HepG2 (cell line): Measurements from ENCODE around the gene ZNHIT1. TPM values are rescaled to one million over a fixed set of nuclear protein-coding genes. Genes with fewer than 3 reads are reported as not detected.

ENCODE experiments used
- ELF4 ChIP-seq: sonication (generic); formaldehyde crosslinking; IDR thresholded peaks from 2 replicates; pipeline ENCODE4 v1.5.0; 2020; ENCODE audit warnings: missing genetic modification reagents, mild to moderate bottlenecking, moderate library complexity, borderline replicate concordance
- ISX ChIP-seq: sonication (generic); formaldehyde crosslinking; conservative IDR thresholded peaks from 2 replicates; pipeline ENCODE4 v1.5.0; 2020; ENCODE audit warnings: missing genetic modification reagents
- MATR3 ChIP-seq: sonication (generic); formaldehyde crosslinking; IDR thresholded peaks from 2 replicates; pipeline ENCODE4 v1.4.0; 2020; ENCODE audit warnings: missing genetic modification reagents
- SOX13 ChIP-seq, 3 experiments: fragments of 450-650 bp in 1 of 3; sonication (generic) in 1 of 3; formaldehyde crosslinking in 1 of 3; IDR thresholded peaks in 2 of 3; conservative IDR thresholded peaks in 1 of 3; 2 replicates each; pipeline versions ENCODE4 v1.5.0 to v1.6.1; 2016 to 2020; ENCODE audit warnings: antibody characterized with exemption in 1 of 3, mild to moderate bottlenecking in 1 of 3, missing compliant biosample characterization in 1 of 3, missing genetic modification reagents in 1 of 3, moderate library complexity in 1 of 3
- ZBTB44 ChIP-seq: sonication (generic); formaldehyde crosslinking; IDR thresholded peaks from 2 replicates; pipeline ENCODE4 v1.4.0; 2020; ENCODE audit warnings: missing genetic modification reagents
- ZFY ChIP-seq: sonication (generic); formaldehyde crosslinking; IDR thresholded peaks from 2 replicates; pipeline ENCODE4 v1.4.0; 2020; ENCODE audit warnings: missing genetic modification reagents
- ZNF225 ChIP-seq: sonication (generic); formaldehyde crosslinking; IDR thresholded peaks from 2 replicates; pipeline ENCODE4 v1.4.0; 2020; ENCODE audit warnings: mild to moderate bottlenecking, missing genetic modification reagents
- polyA plus RNA-seq, 8 experiments: library from polyadenylated mRNA; depleted of rRNA in 3 of 8; stranded (reverse) in 7 of 8; unstranded in 1 of 8; fragments of >200 nt; fragmentation: Illumina TruSeq in 4 of 8; extraction: Trizol in 4 of 8; gene quantifications; 2 replicates each; pipeline versions ENCODE4 v1.2.1 to v1.2.3, GENCODE V29; 2011 to 2016; ENCODE audit warnings: low read depth in 4 of 8, missing spikeins in 1 of 8, mixed read lengths in 1 of 8; ENCODE audit not compliant: insufficient read depth in 1 of 8
- total RNA-seq, 5 experiments: library from RNA; depleted of rRNA; stranded (reverse); fragments of >200 nt; fragmentation: Illumina TruSeq; extraction: Trizol; gene quantifications; 2 replicates each; pipeline ENCODE4 v1.2.3, GENCODE V29; 2016; ENCODE audit warnings: low read depth in 1 of 5
- TF ChIP-seq, protein P1 (sequence below): sonication (generic); formaldehyde crosslinking; IDR thresholded peaks from 2 replicates; pipeline ENCODE4 v1.4.0; 2020; ENCODE audit warnings: missing genetic modification reagents
- TF ChIP-seq, protein P2 (sequence below): sonication (generic); formaldehyde crosslinking; IDR thresholded peaks from 2 replicates; pipeline ENCODE4 v1.5.0; 2020; ENCODE audit warnings: mild to moderate bottlenecking, missing genetic modification reagents, borderline replicate concordance
- TF ChIP-seq, protein P3 (sequence below): IDR thresholded peaks from 2 replicates; pipeline ENCODE4 v1.6.1; 2016

The ZNHIT1 gene
- total and polyA plus RNA-seq, 2 of the 13 experiments (the other 11 are each of a cell fraction or from before 2014, with no cell fraction given) = 32.5 to 64.5 TPM

- TF ChIP-seq, protein P1, sequence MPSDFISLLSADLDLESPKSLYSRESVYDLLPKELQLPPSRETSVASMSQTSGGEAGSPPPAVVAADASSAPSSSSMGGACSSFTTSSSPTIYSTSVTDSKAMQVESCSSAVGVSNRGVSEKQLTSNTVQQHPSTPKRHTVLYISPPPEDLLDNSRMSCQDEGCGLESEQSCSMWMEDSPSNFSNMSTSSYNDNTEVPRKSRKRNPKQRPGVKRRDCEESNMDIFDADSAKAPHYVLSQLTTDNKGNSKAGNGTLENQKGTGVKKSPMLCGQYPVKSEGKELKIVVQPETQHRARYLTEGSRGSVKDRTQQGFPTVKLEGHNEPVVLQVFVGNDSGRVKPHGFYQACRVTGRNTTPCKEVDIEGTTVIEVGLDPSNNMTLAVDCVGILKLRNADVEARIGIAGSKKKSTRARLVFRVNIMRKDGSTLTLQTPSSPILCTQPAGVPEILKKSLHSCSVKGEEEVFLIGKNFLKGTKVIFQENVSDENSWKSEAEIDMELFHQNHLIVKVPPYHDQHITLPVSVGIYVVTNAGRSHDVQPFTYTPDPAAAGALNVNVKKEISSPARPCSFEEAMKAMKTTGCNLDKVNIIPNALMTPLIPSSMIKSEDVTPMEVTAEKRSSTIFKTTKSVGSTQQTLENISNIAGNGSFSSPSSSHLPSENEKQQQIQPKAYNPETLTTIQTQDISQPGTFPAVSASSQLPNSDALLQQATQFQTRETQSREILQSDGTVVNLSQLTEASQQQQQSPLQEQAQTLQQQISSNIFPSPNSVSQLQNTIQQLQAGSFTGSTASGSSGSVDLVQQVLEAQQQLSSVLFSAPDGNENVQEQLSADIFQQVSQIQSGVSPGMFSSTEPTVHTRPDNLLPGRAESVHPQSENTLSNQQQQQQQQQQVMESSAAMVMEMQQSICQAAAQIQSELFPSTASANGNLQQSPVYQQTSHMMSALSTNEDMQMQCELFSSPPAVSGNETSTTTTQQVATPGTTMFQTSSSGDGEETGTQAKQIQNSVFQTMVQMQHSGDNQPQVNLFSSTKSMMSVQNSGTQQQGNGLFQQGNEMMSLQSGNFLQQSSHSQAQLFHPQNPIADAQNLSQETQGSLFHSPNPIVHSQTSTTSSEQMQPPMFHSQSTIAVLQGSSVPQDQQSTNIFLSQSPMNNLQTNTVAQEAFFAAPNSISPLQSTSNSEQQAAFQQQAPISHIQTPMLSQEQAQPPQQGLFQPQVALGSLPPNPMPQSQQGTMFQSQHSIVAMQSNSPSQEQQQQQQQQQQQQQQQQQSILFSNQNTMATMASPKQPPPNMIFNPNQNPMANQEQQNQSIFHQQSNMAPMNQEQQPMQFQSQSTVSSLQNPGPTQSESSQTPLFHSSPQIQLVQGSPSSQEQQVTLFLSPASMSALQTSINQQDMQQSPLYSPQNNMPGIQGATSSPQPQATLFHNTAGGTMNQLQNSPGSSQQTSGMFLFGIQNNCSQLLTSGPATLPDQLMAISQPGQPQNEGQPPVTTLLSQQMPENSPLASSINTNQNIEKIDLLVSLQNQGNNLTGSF (CRISPR knock-in tag) = no peak
- TF ChIP-seq ISX = no peak
- TF ChIP-seq, protein P2, sequence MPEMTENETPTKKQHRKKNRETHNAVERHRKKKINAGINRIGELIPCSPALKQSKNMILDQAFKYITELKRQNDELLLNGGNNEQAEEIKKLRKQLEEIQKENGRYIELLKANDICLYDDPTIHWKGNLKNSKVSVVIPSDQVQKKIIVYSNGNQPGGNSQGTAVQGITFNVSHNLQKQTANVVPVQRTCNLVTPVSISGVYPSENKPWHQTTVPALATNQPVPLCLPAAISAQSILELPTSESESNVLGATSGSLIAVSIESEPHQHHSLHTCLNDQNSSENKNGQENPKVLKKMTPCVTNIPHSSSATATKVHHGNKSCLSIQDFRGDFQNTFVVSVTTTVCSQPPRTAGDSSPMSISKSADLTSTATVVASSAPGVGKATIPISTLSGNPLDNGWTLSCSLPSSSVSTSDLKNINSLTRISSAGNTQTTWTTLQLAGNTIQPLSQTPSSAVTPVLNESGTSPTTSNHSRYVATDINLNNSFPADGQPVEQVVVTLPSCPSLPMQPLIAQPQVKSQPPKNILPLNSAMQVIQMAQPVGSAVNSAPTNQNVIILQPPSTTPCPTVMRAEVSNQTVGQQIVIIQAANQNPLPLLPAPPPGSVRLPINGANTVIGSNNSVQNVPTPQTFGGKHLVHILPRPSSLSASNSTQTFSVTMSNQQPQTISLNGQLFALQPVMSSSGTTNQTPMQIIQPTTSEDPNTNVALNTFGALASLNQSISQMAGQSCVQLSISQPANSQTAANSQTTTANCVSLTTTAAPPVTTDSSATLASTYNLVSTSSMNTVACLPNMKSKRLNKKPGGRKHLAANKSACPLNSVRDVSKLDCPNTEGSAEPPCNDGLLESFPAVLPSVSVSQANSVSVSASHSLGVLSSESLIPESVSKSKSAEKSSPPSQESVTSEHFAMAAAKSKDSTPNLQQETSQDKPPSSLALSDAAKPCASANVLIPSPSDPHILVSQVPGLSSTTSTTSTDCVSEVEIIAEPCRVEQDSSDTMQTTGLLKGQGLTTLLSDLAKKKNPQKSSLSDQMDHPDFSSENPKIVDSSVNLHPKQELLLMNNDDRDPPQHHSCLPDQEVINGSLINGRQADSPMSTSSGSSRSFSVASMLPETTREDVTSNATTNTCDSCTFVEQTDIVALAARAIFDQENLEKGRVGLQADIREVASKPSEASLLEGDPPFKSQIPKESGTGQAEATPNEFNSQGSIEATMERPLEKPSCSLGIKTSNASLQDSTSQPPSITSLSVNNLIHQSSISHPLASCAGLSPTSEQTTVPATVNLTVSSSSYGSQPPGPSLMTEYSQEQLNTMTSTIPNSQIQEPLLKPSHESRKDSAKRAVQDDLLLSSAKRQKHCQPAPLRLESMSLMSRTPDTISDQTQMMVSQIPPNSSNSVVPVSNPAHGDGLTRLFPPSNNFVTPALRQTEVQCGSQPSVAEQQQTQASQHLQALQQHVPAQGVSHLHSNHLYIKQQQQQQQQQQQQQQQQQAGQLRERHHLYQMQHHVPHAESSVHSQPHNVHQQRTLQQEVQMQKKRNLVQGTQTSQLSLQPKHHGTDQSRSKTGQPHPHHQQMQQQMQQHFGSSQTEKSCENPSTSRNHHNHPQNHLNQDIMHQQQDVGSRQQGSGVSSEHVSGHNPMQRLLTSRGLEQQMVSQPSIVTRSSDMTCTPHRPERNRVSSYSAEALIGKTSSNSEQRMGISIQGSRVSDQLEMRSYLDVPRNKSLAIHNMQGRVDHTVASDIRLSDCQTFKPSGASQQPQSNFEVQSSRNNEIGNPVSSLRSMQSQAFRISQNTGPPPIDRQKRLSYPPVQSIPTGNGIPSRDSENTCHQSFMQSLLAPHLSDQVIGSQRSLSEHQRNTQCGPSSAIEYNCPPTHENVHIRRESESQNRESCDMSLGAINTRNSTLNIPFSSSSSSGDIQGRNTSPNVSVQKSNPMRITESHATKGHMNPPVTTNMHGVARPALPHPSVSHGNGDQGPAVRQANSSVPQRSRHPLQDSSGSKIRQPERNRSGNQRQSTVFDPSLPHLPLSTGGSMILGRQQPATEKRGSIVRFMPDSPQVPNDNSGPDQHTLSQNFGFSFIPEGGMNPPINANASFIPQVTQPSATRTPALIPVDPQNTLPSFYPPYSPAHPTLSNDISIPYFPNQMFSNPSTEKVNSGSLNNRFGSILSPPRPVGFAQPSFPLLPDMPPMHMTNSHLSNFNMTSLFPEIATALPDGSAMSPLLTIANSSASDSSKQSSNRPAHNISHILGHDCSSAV = no peak
- no peak for TF ChIP-seq ZNF225 (CRISPR knock-in tag)
- TF ChIP-seq ELF4 (CRISPR knock-in tag) = peak; percentile 80; the same call in 1 of the 2 replicates
- no peak for TF ChIP-seq MATR3 (CRISPR knock-in tag)
- TF ChIP-seq ZBTB44 (CRISPR knock-in tag) = no peak
- TF ChIP-seq SOX13 (IDR thresholded peaks at IDR 0.05) = no peak
- no peak for TF ChIP-seq SOX13 (CRISPR knock-in tag; conservative IDR thresholded peaks at IDR 0.05 in 1 of 2, IDR thresholded peaks at IDR 0.05 in 1 of 2)
- TF ChIP-seq, protein P3, sequence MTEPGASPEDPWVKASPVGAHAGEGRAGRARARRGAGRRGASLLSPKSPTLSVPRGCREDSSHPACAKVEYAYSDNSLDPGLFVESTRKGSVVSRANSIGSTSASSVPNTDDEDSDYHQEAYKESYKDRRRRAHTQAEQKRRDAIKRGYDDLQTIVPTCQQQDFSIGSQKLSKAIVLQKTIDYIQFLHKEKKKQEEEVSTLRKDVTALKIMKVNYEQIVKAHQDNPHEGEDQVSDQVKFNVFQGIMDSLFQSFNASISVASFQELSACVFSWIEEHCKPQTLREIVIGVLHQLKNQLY (CRISPR knock-in tag) = no peak
- peak; percentile 91 for TF ChIP-seq ZFY (CRISPR knock-in tag)
Measured at GRCh38 chr7:101251871-101252659, 34.1 kb downstream of the ZNHIT1 start (continued).
